ENCODE data around the gene ADCY4. TPM values are rescaled to one million over a fixed set of nuclear protein-coding genes. Genes with fewer than 3 reads are reported as not detected.

The ADCY4 gene
- total RNA-seq, 1 donor from 2014 or later, result 0.46 TPM

DNA sequence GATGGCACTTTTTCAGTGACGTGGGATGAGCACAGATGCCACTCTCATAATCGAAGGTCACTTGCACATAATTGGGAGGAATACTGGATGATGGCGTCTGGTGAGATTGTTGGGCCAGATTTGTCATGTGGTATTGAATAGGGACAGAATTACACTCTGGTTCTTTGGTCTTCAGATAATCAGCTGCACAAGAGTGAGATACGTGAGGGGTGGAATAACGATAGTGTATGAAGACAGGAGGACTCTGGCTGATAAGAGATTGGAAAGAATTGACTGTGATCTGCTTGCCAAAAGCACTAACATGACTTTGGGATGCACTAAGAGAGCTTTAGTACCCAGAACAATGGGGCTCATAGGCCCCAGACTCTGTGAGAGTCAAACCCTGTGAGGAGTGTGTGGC lies 56.4 kb downstream of the ADCY4 start:
- DNase-seq (ENCODE audit: low spot score, unreplicated experiment), result no peak
- Mint-ChIP-seq H3K36me3 (ENCODE audit: insufficient read depth) (no peaks in the 10 kb centered on the region), H3K4me3 (ENCODE audit: low read depth) (no peak overlapping the region), H3K27ac (no peak overlapping the region), H3K4me1 (ENCODE audit: low read depth) (peaks cover under 1% of the 10 kb centered on the region), H3K27me3 (no peaks in the 10 kb centered on the region), H3K9me3 (ENCODE audit: low read depth) (no peaks in the 10 kb centered on the region)
- TF ChIP-seq, protein P1, sequence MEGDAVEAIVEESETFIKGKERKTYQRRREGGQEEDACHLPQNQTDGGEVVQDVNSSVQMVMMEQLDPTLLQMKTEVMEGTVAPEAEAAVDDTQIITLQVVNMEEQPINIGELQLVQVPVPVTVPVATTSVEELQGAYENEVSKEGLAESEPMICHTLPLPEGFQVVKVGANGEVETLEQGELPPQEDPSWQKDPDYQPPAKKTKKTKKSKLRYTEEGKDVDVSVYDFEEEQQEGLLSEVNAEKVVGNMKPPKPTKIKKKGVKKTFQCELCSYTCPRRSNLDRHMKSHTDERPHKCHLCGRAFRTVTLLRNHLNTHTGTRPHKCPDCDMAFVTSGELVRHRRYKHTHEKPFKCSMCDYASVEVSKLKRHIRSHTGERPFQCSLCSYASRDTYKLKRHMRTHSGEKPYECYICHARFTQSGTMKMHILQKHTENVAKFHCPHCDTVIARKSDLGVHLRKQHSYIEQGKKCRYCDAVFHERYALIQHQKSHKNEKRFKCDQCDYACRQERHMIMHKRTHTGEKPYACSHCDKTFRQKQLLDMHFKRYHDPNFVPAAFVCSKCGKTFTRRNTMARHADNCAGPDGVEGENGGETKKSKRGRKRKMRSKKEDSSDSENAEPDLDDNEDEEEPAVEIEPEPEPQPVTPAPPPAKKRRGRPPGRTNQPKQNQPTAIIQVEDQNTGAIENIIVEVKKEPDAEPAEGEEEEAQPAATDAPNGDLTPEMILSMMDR (IDR thresholded peaks at IDR 0.05; ENCODE audit: unreplicated experiment), result no peak

- H3K4me1 Mint-ChIP-seq (ENCODE audit: low read depth), result peaks cover 2% of the 10 kb centered on the region
- no peaks in the 10 kb centered on the region for H3K36me3 Mint-ChIP-seq (ENCODE audit: insufficient read depth)
- no peaks in the 10 kb centered on the region for H3K27me3 Mint-ChIP-seq
- no peak overlapping the region for H3K4me3 Mint-ChIP-seq (ENCODE audit: low read depth)
- no peak for DNase-seq (ENCODE audit: low spot score, unreplicated experiment)
- TF ChIP-seq, protein P1 (IDR thresholded peaks at IDR 0.05; ENCODE audit: unreplicated experiment), result no peak
- no peaks in the 10 kb centered on the region for H3K9me3 Mint-ChIP-seq (ENCODE audit: low read depth)
- H3K27ac Mint-ChIP-seq, result no peak overlapping the region
Observed at GRCh38 chr14:24277606-24278321, 57.1 kb downstream of the ADCY4 start.

DNA sequence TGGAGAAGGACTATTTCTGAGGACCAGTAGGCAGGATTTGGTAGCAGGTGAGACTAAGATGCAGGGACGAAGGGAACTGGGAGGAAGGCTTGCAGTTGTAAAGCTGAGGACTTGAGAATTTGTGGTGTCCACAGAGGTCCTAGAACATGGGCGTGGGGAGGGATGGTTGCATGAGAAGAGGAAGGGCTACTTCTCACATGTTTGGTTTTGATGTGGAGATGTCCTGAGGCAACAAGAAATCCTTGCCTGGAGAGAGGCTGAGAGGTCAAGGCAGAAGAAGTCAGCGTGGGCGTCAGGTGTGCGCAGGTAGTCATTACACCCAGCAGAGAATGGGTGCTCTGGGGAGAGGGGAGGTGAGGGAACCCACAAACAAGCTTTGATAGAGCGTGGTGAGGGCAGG lies 57.8 kb downstream of the ADCY4 start:
- H3K27me3 Mint-ChIP-seq, result no peaks in the 10 kb centered on the region
- no peaks in the 10 kb centered on the region for H3K9me3 Mint-ChIP-seq (ENCODE audit: low read depth)
- TF ChIP-seq, protein P1 (IDR thresholded peaks at IDR 0.05; ENCODE audit: unreplicated experiment), result no peak
- no peak overlapping the region for H3K4me3 Mint-ChIP-seq (ENCODE audit: low read depth)
- no peaks in the 10 kb centered on the region for H3K36me3 Mint-ChIP-seq (ENCODE audit: insufficient read depth)
- H3K27ac Mint-ChIP-seq, result peak overlapping the region; percentile 6
- peaks cover 5% of the 10 kb centered on the region for H3K4me1 Mint-ChIP-seq (ENCODE audit: low read depth)
- no peak for DNase-seq (ENCODE audit: low spot score, unreplicated experiment)

- no peak overlapping the region for H3K4me3 Mint-ChIP-seq (ENCODE audit: low read depth)
Observed at GRCh38 chr14:24274101-24274543, 60.7 kb downstream of the ADCY4 start.

DNA sequence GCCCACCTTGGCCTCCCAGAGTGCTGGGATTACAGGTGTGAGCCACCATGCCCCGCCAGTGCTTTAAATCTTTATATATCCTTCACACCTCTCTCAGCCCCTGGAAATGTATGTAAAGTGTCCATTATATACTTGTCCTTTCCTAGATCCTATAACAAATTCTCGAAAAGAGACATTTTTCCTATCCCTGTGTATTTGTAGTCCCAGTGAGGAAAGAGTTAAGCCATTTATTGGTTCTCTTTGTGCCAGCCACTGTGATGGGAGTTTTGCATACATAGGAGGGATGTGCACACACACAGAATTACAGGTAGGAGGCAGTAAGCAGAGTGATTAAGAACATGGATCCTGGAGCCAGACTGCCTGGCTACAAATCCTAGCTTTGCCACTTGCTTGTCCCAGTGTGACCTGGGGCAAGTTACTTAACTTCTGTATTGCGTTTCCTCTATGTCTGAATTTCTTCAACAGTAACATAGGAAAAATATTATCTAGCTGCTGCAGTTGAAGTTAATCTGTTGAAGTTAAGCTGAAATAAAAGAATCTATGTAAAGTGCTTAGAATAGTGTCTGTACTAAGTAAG lies 61.4 kb downstream of the ADCY4 start:
- Mint-ChIP-seq H3K9me3 (ENCODE audit: low read depth) (no peaks in the 10 kb centered on the region), H3K4me1 (ENCODE audit: low read depth) (peaks cover 12% of the 10 kb centered on the region), H3K27me3 (no peaks in the 10 kb centered on the region), H3K36me3 (ENCODE audit: insufficient read depth) (no peaks in the 10 kb centered on the region), H3K4me3 (ENCODE audit: low read depth) (peak overlapping the region; percentile 52), H3K27ac (no peak overlapping the region)
- no peak for DNase-seq (ENCODE audit: low spot score, unreplicated experiment)
- TF ChIP-seq, protein P1 (IDR thresholded peaks at IDR 0.05; ENCODE audit: unreplicated experiment), result peak; percentile 23

More at GRCh38 chr14:24274101-24274543, 60.7 kb downstream of the ADCY4 start:
- H3K27ac Mint-ChIP-seq, result no peak overlapping the region
- H3K9me3 Mint-ChIP-seq (ENCODE audit: low read depth), result no peaks in the 10 kb centered on the region
- no peaks in the 10 kb centered on the region for H3K36me3 Mint-ChIP-seq (ENCODE audit: insufficient read depth)
- H3K4me1 Mint-ChIP-seq (ENCODE audit: low read depth), result peaks cover 12% of the 10 kb centered on the region
- TF ChIP-seq, protein P1 (IDR thresholded peaks at IDR 0.05; ENCODE audit: unreplicated experiment), result no peak
- DNase-seq (ENCODE audit: low spot score, unreplicated experiment), result no peak
- no peaks in the 10 kb centered on the region for H3K27me3 Mint-ChIP-seq
